Neuronal stem cell (in vitro differentiated cells): ENCODE measurements around the gene MBD1. TPM values are rescaled to one million over a fixed set of nuclear protein-coding genes. Genes with fewer than 3 reads are reported as not detected.

Source experiments
- DNase-seq: peaks from one replicate; pipeline ENCODE4 v3.0.0-alpha.2; 2013; ENCODE audit warnings: low spot score
- H2AFZ ChIP-seq: one replicate; pipeline ENCODE4 v1.6.1; 2013; ENCODE audit warnings: mild to moderate bottlenecking, low read length, inconsistent platforms
- H2AK5ac ChIP-seq: 2 replicates; pipeline ENCODE4 v1.6.1; 2013; ENCODE audit warnings: low read depth, mild to moderate bottlenecking, inconsistent platforms, low read length, moderate library complexity, mixed read lengths
- H2BK120ac ChIP-seq: 2 replicates; pipeline ENCODE4 v1.6.1; 2013; ENCODE audit warnings: low read depth, mild to moderate bottlenecking, inconsistent platforms, low read length, moderate library complexity, mixed read lengths
- H2BK12ac ChIP-seq: one replicate; pipeline ENCODE4 v1.6.1; 2013; ENCODE audit warnings: low read length, inconsistent platforms
- H2BK15ac ChIP-seq: 2 replicates; pipeline ENCODE4 v1.6.1; 2013; ENCODE audit warnings: mild to moderate bottlenecking, low read length, inconsistent platforms, mixed read lengths
- H2BK5ac ChIP-seq: one replicate; pipeline ENCODE4 v1.6.1; 2013; ENCODE audit warnings: inconsistent platforms, mild to moderate bottlenecking, low read length, moderate library complexity
- H3K14ac ChIP-seq: one replicate; pipeline ENCODE4 v1.6.1; 2013; ENCODE audit warnings: low read length, inconsistent platforms
- H3K18ac ChIP-seq: 2 replicates; pipeline ENCODE4 v1.6.1; 2013; ENCODE audit warnings: low read length, inconsistent platforms
- H3K23ac ChIP-seq: 2 replicates; pipeline ENCODE4 v1.6.1; 2013; ENCODE audit warnings: low read depth, mild to moderate bottlenecking, mixed read lengths, low read length, inconsistent platforms; ENCODE audit not compliant: poor library complexity
- H3K27ac ChIP-seq: replicated peaks from 3 replicates; pipeline ENCODE4 v1.5.1; 2013; ENCODE audit warnings: low read length, inconsistent platforms
- H3K27me3 ChIP-seq, 3 experiments: 2 replicates each; pipeline ENCODE4 v1.6.1; 2013; ENCODE audit warnings: low read length in 3 of 3, mild to moderate bottlenecking in 2 of 3, inconsistent platforms in 1 of 3, low read depth in 1 of 3, mixed read lengths in 1 of 3, moderate library complexity in 1 of 3; ENCODE audit not compliant: control insufficient read depth in 3 of 3, insufficient read depth in 3 of 3
- H3K36me3 ChIP-seq, 2 donors: replicated peaks in 1 of 2; 2 replicates each; pipeline ENCODE4 v1.6.1; 2013; ENCODE audit warnings: low read length in 2 of 2; ENCODE audit not compliant: control insufficient read depth in 2 of 2, insufficient read depth in 2 of 2
- H3K4ac ChIP-seq: 2 replicates; pipeline ENCODE4 v1.6.1; 2013; ENCODE audit warnings: inconsistent platforms, mild to moderate bottlenecking, low read length, moderate library complexity
- H3K4me1 ChIP-seq, 2 donors: 1 replicate in 1 of 2; 2 replicates in 1 of 2; pipeline ENCODE4 v1.6.1; 2013; ENCODE audit warnings: low read length in 2 of 2, low read depth in 1 of 2; ENCODE audit not compliant: control insufficient read depth in 2 of 2, insufficient read depth in 1 of 2
- H3K4me2 ChIP-seq: one replicate; pipeline ENCODE4 v1.6.1; 2013; ENCODE audit warnings: mild to moderate bottlenecking, low read length, inconsistent platforms; ENCODE audit not compliant: insufficient read depth, poor library complexity, severe bottlenecking
- H3K4me3 ChIP-seq, 2 donors: 2 replicates each; pipeline ENCODE4 v1.5.1; 2013; ENCODE audit warnings: low read length in 2 of 2, mild to moderate bottlenecking in 2 of 2, inconsistent platforms in 1 of 2, moderate library complexity in 1 of 2
- H3K79me1 ChIP-seq: one replicate; pipeline ENCODE4 v1.6.1; 2013; ENCODE audit warnings: low read depth, mild to moderate bottlenecking, inconsistent platforms, low read length, moderate library complexity
- H3K9ac ChIP-seq: one replicate; pipeline ENCODE4 v1.6.1; 2013; ENCODE audit warnings: mild to moderate bottlenecking, low read depth, low read length, inconsistent platforms; ENCODE audit not compliant: poor library complexity
- H3K9me3 ChIP-seq, 2 donors: replicated peaks in 1 of 2; 2 replicates each; pipeline versions ENCODE3 to v1.6.1; 2013; ENCODE audit warnings: low read length in 2 of 2, mild to moderate bottlenecking in 2 of 2, inconsistent platforms in 1 of 2, low read depth in 1 of 2, mixed read lengths in 1 of 2, moderate library complexity in 1 of 2; ENCODE audit not compliant: control insufficient read depth in 2 of 2, insufficient read depth in 1 of 2
- H4K8ac ChIP-seq: one replicate; pipeline ENCODE4 v1.6.1; 2013; ENCODE audit warnings: low read depth, mild to moderate bottlenecking, inconsistent platforms, low read length, moderate library complexity
- H4K91ac ChIP-seq: one replicate; pipeline ENCODE4 v1.6.1; 2013; ENCODE audit warnings: low read length, low read depth, mild to moderate bottlenecking, inconsistent platforms; ENCODE audit not compliant: poor library complexity
- WGBS, 2 donors: extraction: QIAGEN DNeasy Blood & Tissue Kit; methylation state at CpG; one replicate each; pipeline ENCODE4 v1.1.7; 2013; ENCODE audit warnings: missing lambda C conversion rate in 2 of 2, mixed read lengths in 1 of 2; ENCODE audit not compliant: insufficient read length in 2 of 2, insufficient replicate concordance in 1 of 2; ENCODE audit errors: extremely low coverage in 2 of 2; 5-methylcytosine and 5-hydroxymethylcytosine counted together
- polyA plus RNA-seq, 2 experiments: library from polyadenylated mRNA; stranded (reverse); fragments of 200-250 nt; gene quantifications; one replicate each; pipeline ENCODE4 v1.2.3, GENCODE V29; 2013

The MBD1 gene, protein sequence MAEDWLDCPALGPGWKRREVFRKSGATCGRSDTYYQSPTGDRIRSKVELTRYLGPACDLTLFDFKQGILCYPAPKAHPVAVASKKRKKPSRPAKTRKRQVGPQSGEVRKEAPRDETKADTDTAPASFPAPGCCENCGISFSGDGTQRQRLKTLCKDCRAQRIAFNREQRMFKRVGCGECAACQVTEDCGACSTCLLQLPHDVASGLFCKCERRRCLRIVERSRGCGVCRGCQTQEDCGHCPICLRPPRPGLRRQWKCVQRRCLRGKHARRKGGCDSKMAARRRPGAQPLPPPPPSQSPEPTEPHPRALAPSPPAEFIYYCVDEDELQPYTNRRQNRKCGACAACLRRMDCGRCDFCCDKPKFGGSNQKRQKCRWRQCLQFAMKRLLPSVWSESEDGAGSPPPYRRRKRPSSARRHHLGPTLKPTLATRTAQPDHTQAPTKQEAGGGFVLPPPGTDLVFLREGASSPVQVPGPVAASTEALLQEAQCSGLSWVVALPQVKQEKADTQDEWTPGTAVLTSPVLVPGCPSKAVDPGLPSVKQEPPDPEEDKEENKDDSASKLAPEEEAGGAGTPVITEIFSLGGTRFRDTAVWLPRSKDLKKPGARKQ
- polyA plus RNA-seq (2013, experiment 1 of 2) = 33.7 TPM
- 32.5 TPM for polyA plus RNA-seq (2013, experiment 2 of 2)

DNA sequence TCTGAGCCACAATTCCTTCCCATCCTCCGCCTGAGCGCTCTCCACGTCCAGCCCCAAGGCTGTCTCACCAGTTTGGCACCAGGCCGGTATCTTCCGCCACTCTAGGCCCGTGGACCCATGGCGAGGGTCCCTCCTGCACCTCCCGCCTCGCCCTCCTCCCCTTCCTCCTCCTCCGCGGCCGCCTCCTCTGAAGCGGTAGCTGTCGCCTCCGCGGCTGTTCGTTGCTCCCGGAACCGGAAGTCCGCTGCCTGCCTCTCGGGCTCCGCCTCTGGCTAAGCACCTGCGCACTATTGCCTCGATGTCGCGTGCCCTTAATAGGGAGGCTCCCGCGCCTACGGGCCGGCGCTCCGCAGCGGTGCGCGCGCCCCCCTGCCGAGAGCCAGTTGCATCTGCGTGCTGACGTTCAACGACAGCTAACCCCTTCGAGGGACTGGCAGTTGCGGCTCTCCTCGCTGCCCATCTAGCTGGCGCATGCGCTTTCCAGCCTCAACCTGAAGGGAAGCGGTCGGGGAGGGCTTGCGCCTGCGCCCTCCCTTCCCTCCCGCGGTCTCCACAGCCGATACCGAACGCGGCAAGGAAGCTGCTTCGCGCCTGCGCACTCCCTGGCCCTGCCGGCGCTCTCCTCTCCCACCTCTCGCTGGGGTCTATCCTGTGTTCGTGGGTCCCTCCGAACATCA lies at the start of gene MBD1:
Gene MBD1, minus strand, starts transcription at position 229 of the 677 bp plus-strand sequence. CDS start 1,531 bp downstream, outside the sequence.
- WGBS, 2 donors = no CpG with 5 or more reads among the region's 63 CpGs
- Histone ChIP-seq H3K27me3 (no peaks in the 10 kb centered on the region), H4K8ac (peak within 1 kb of the TSS; percentile 96), H3K23ac (peak within 1 kb of the TSS; percentile 96), H3K9me3 (peaks cover 0 to 6% of the 10 kb centered on the region in 2 donors), H2AFZ (peak within 1 kb of the TSS; percentile 93), H2AK5ac (peak within 1 kb of the TSS; percentile 100), H2BK12ac (peak within 1 kb of the TSS; percentile 84), H3K18ac (peak within 1 kb of the TSS; percentile 100), H4K91ac (peak within 1 kb of the TSS; percentile 99), H3K4me1 (peaks cover 3 to 14% of the 10 kb centered on the region in 2 donors), H3K36me3 (peaks cover 45 to 83% of the 10 kb centered on the region in 2 donors), H3K4me2 (peak within 1 kb of the TSS; percentile 97), H3K4me3 (peak within 1 kb of the TSS; percentile 90 to 99), H3K27ac (peak within 1 kb of the TSS; percentile 100), H3K9ac (peak within 1 kb of the TSS; percentile 99), H2BK15ac (peak within 1 kb of the TSS; percentile 94), H2BK120ac (peak within 1 kb of the TSS; percentile 87), H3K4ac (peak within 1 kb of the TSS; percentile 76), H3K79me1 (peaks cover 20% of the 10 kb centered on the region), H2BK5ac (peak within 1 kb of the TSS; percentile 99), H3K14ac (peak within 1 kb of the TSS; percentile 99)
- DNase-seq = peak; percentile 97

DNA sequence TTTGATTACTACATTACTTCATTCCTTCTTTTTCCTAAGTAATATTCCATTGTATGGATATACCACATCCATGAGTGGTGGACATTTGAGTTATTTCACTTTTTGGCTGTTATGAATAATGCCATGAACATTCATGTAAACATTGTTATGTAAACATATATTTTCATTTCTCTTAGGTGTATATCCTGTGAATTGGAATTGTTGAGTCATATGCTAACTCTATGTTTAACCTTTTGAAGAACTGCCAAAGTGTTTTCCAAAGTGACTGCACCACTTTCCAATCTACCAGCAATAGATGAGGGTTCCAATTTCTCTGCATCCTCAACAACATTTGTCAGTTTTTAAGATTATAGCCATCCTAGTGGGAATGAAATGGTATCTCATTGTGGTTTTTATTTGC lies 48.9 kb upstream of the MBD1 start:
- no peak overlapping the region for H3K23ac ChIP-seq
- no peak overlapping the region for H2BK5ac ChIP-seq
- no peak overlapping the region for H3K4me3 ChIP-seq
- H2BK12ac ChIP-seq = no peak overlapping the region
- H3K27me3 ChIP-seq = peaks cover 0 to 7% (median 0%) of the 10 kb centered on the region in 3 experiments
- H3K27ac ChIP-seq = no peak overlapping the region
- no peaks in the 10 kb centered on the region for H3K36me3 ChIP-seq
- peaks cover 0 to 2% of the 10 kb centered on the region in 2 donors for H3K4me1 ChIP-seq
- H3K14ac ChIP-seq = no peak overlapping the region
- no peak overlapping the region for H2AK5ac ChIP-seq
- H4K8ac ChIP-seq = no peak overlapping the region
- no peak overlapping the region for H2AFZ ChIP-seq
- no peak overlapping the region for H2BK15ac ChIP-seq
- no peak overlapping the region for H3K18ac ChIP-seq
- no peak overlapping the region for H3K4me2 ChIP-seq
- DNase-seq = no peak
- no peaks in the 10 kb centered on the region for H3K79me1 ChIP-seq
- H2BK120ac ChIP-seq = no peak overlapping the region
- peaks cover 2 to 3% of the 10 kb centered on the region in 2 donors for H3K9me3 ChIP-seq
- no peak overlapping the region for H4K91ac ChIP-seq
- H3K9ac ChIP-seq = no peak overlapping the region
- H3K4ac ChIP-seq = no peak overlapping the region

DNA sequence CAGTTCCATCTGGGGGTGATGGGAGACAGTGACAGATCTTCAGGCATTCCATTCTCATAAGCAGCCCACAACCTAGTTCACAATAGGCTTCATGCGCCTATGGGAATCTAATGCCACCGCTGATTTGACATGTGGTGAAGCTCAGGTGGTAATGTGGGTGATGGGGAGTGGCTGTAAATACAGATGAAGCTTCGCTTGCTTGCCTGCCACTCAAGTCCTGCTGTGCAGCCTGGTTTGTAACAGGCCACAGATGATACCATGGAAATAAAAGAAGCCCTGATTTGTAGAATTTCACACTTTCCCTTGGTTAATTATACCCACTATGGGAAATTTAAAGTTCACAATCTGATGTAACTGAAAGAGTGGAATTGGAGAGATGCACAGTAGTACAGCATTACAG lies 46.7 kb upstream of the MBD1 start:
- Histone ChIP-seq H4K8ac (no peak overlapping the region), H3K36me3 (no peaks in the 10 kb centered on the region), H3K4ac (no peak overlapping the region), H3K79me1 (no peaks in the 10 kb centered on the region), H2BK12ac (no peak overlapping the region), H2BK15ac (no peak overlapping the region), H3K9me3 (peaks cover 2 to 3% of the 10 kb centered on the region in 2 donors), H3K27me3 (no peaks in the 10 kb centered on the region), H2AFZ (no peak overlapping the region), H3K4me1 (no peaks in the 10 kb centered on the region), H4K91ac (no peak overlapping the region), H3K14ac (no peak overlapping the region), H3K4me2 (no peak overlapping the region), H2AK5ac (no peak overlapping the region), H3K18ac (no peak overlapping the region), H2BK120ac (no peak overlapping the region), H3K27ac (no peak overlapping the region), H2BK5ac (no peak overlapping the region), H3K9ac (no peak overlapping the region), H3K4me3 (no peak overlapping the region), H3K23ac (no peak overlapping the region)
- WGBS, 2 donors = no CpG with 5 or more reads among the region's 3 CpGs
- no peak for DNase-seq

DNA sequence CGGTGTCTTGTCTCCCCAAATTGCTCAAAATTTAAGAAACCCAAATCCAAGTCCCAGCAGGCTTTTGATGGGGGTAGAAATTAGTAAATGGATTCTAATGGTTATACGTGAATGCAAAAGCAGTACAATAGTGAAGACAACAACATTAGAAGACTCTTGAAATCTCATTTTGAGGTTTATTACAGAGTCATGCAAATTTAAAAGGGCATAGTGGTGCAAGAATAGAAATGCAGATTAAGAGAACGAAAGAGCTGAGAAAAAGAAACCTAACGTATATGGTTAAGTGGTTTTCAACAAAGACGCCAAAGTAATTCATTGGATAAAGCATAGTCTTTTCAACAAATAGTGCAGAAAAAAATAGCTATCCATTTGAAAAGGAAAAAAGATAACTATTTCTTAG lies 39.4 kb upstream of the MBD1 start:
- no peak overlapping the region for H3K4me3 ChIP-seq
- WGBS, 2 donors = no CpG with 5 or more reads among the region's 5 CpGs
- H2AK5ac ChIP-seq = no peak overlapping the region
- H2BK120ac ChIP-seq = no peak overlapping the region
- DNase-seq = no peak
- H3K4ac ChIP-seq = no peak overlapping the region
- no peak overlapping the region for H4K8ac ChIP-seq
- H3K79me1 ChIP-seq = no peaks in the 10 kb centered on the region
- H3K23ac ChIP-seq = no peak overlapping the region
- H3K14ac ChIP-seq = no peak overlapping the region
- no peak overlapping the region for H3K18ac ChIP-seq
- H2BK12ac ChIP-seq = no peak overlapping the region
- H2AFZ ChIP-seq = no peak overlapping the region
- no peak overlapping the region for H3K9ac ChIP-seq
- no peak overlapping the region for H4K91ac ChIP-seq
- H3K9me3 ChIP-seq = no peaks in the 10 kb centered on the region
- H3K4me1 ChIP-seq = no peaks in the 10 kb centered on the region
- no peaks in the 10 kb centered on the region for H3K36me3 ChIP-seq
- H3K27me3 ChIP-seq = peaks cover 0 to 6% (median 0%) of the 10 kb centered on the region in 3 experiments
- no peak overlapping the region for H2BK5ac ChIP-seq
- H3K27ac ChIP-seq = no peak overlapping the region
- no peak overlapping the region for H3K4me2 ChIP-seq
- no peak overlapping the region for H2BK15ac ChIP-seq
